ENCODE measurements around the gene GPI. TPM values are rescaled to one million over a fixed set of nuclear protein-coding genes. Genes with fewer than 3 reads are reported as not detected.
A peak's percentile ranks its signal among the peaks of the same experiment; 100 is the strongest.

The GPI gene
- total and polyA plus RNA-seq, 2 of the 13 experiments (the other 11 are each of a cell fraction or from before 2014, with no cell fraction given): 147 to 167 TPM

DNA sequence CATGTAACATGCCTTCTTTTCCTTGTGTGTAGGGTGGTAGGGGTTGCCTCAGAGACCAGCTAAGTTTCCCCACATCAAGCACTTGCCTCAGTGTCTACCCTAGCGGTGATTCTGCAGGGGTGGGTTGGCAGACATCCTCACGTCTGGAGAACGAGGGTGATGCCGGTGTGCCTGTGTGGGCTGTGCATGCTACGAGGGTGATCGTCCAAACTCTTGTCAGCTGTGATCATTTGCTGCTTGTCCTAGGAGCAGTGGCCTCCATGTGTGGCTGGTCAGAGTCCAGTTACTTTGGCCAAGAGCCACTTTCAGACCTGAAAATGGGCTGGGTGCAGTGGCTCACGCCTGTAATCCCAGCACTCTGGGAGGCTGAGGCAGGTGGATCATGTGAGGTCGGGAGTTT lies 5.1 kb downstream of the GPI start:
- no peak overlapping the region for H3K4me3 ChIP-seq (replicated peaks in 1 of 3; ENCODE audit: insufficient read depth in 1 of 3, low read depth in 2 of 3, low read length in 3 of 3)
- ChIA-PET POLR2A (interaction anchor here (1.2 kb wide), 1 partner anchor 11 kb away, joined by 4 read pairs; no protein-coding TSS in a partner anchor), CTCF (ENCODE audit: low intra/inter-chr PET ratio, low total read pairs) (no interaction called here)
- no peak overlapping the region for H3K9ac ChIP-seq (ENCODE audit: insufficient read depth, low read depth, low read length)
- H3K9me3 ChIP-seq (ENCODE audit: low read length): no peaks in the 10 kb centered on the region
- no peak overlapping the region for H2AFZ ChIP-seq (ENCODE audit: low read length)
- ATAC-seq: no peak
- H3K79me2 ChIP-seq (ENCODE audit: insufficient read depth, low read length): peaks cover 62% of the 10 kb centered on the region
- no peak for FAIRE-seq
- peak overlapping the region; percentile 25; the same call in 1 of the 2 replicates for H3K4me2 ChIP-seq (ENCODE audit: low read depth, low read length)
- peaks cover 29% of the 10 kb centered on the region for H4K20me1 ChIP-seq (ENCODE audit: insufficient read depth, low read length)
- no peak for DNase-seq (ENCODE audit: low spot score)
- intact Hi-C loops (cut with micrococcal nuclease; ENCODE audit: unreplicated experiment): no loop called here
- no peaks in the 10 kb centered on the region for H3K27me3 ChIP-seq (ENCODE audit: control insufficient read depth in 1 of 2, insufficient read depth in 2 of 2, low read length in 2 of 2)
- H3K27ac ChIP-seq (ENCODE audit: extremely low read length, insufficient read depth, low read length): no peak overlapping the region
- peaks cover 28 to 62% of the 10 kb centered on the region in 2 experiments for H3K36me3 ChIP-seq (replicated peaks in 1 of 2; ENCODE audit: control insufficient read depth in 1 of 2, insufficient read depth in 2 of 2, low read length in 2 of 2)
- BruUV-seq (replicated peaks): no TSS peak
- peaks cover 61% of the 10 kb centered on the region for H3K4me1 ChIP-seq (ENCODE audit: insufficient read depth, low read length)
- in situ Hi-C loops (cut with HindIII; ENCODE audit: extremely low pct_ligation_motif_present, low pct_unique_long_range_greater_than_20kb): no loop called here
- 83% methylated on average over 6 of the region's 8 CpGs for WGBS (ENCODE audit: low lambda C conversion rate)
- TF ChIP-seq KLF16 (CRISPR knock-in tag; IDR thresholded peaks at IDR 0.05) (no peak), ZNF543 (CRISPR knock-in tag; IDR thresholded peaks at IDR 0.05) (no peak), ETV5 (CRISPR knock-in tag; IDR thresholded peaks at IDR 0.05; ENCODE audit: borderline replicate concordance) (no peak), MTA1 (CRISPR knock-in tag; IDR thresholded peaks at IDR 0.05; ENCODE audit: borderline replicate concordance) (no peak), TFE3 (CRISPR knock-in tag; IDR thresholded peaks at IDR 0.05) (no peak), SALL1 (CRISPR knock-in tag; IDR thresholded peaks at IDR 0.05) (0 out of 2 replicates have a peak, but pooled peaks have one; percentile 12), NCOA5 (CRISPR knock-in tag; IDR thresholded peaks at IDR 0.05) (no peak), ZNF326 (CRISPR knock-in tag; IDR thresholded peaks at IDR 0.05; ENCODE audit: borderline replicate concordance) (no peak), SAFB2 (CRISPR knock-in tag; IDR thresholded peaks at IDR 0.05; ENCODE audit: borderline replicate concordance, low read depth) (no peak), ZNF468 (CRISPR knock-in tag; IDR thresholded peaks at IDR 0.05) (no peak), ZNF124 (CRISPR knock-in tag; IDR thresholded peaks at IDR 0.05) (no peak), TBX3 (IDR thresholded peaks at IDR 0.05; ENCODE audit: borderline replicate concordance) (no peak), ZNF383 (CRISPR knock-in tag; IDR thresholded peaks at IDR 0.05; ENCODE audit: borderline replicate concordance) (no peak), ZBTB38 (CRISPR knock-in tag; IDR thresholded peaks at IDR 0.05) (peak; percentile 53; the same call in 1 of the 2 replicates), SAP130 (CRISPR knock-in tag; IDR thresholded peaks at IDR 0.05; ENCODE audit: low read depth) (no peak; the same call in 1 of the 2 replicates), KLF9 (CRISPR knock-in tag; IDR thresholded peaks at IDR 0.05; ENCODE audit: low read depth) (no peak), HCFC1 (IDR thresholded peaks at IDR 0.05; ENCODE audit: low read depth, low read length) (no peak), ZSCAN12 (CRISPR knock-in tag; IDR thresholded peaks at IDR 0.05) (no peak), NFYC (CRISPR knock-in tag; IDR thresholded peaks at IDR 0.05) (no peak), MIXL1 (CRISPR knock-in tag; IDR thresholded peaks at IDR 0.05) (no peak), ZNF687 (CRISPR knock-in tag; IDR thresholded peaks at IDR 0.05) (peak; percentile 62), ZNF709 (CRISPR knock-in tag; IDR thresholded peaks at IDR 0.05) (no peak), ZNF251 (CRISPR knock-in tag; IDR thresholded peaks at IDR 0.05) (no peak), ISX (CRISPR knock-in tag; conservative IDR thresholded peaks at IDR 0.05) (no peak)
